Measurements from ENCODE around the gene EPB41L1. TPM values are rescaled to one million over a fixed set of nuclear protein-coding genes. Genes with fewer than 3 reads are reported as not detected.

The EPB41L1 gene
- polyA plus RNA-seq (ENCODE audit: insufficient read length in 3 of 3), result 10 to 100 TPM; 65.6 to 68.0 (median 67.0) TPM
- long read RNA-seq, donor 1, result 0 reads
- long read RNA-seq, donor 2, result 0 reads
- long read RNA-seq, donor 3, partial matches to known transcripts, result 16 of 16 reads
- long read RNA-seq, donor 3, other reads (novel, unspliced or antisense), result 0 of 16 reads
- long read RNA-seq, donor 4, partial matches to known transcripts, result 14 of 14 reads
- long read RNA-seq, donor 4, other reads (novel, unspliced or antisense), result 0 of 14 reads
- long read RNA-seq, donor 5, result 0 reads
- long read RNA-seq, donor 6, result 0 reads
- long read RNA-seq, donor 7, full-length matches to known transcripts, result 1 of 15 reads
- long read RNA-seq, donor 7, partial matches to known transcripts, result 14 of 15 reads
- long read RNA-seq, donor 7, other reads (novel, unspliced or antisense), result 0 of 15 reads
- long read RNA-seq, donor 8, result 0 reads
- long read RNA-seq, donor 9, partial matches to known transcripts, result 22 of 22 reads
- long read RNA-seq, donor 9, other reads (novel, unspliced or antisense), result 0 of 22 reads
- long read RNA-seq, donor 10, result 0 reads
- long read RNA-seq, donor 11, result 0 reads
- long read RNA-seq, donor 12, partial matches to known transcripts, result 33 of 34 reads
- long read RNA-seq, donor 12, other reads (novel, unspliced or antisense), result 0 of 34 reads
- long read RNA-seq, donor 13, partial matches to known transcripts, result 0 of 2 reads
- long read RNA-seq, donor 13, other reads (novel, unspliced or antisense), result 0 of 2 reads
- long read RNA-seq, donor 14, partial matches to known transcripts, result 17 of 17 reads
- long read RNA-seq, donor 14, other reads (novel, unspliced or antisense), result 0 of 17 reads
- long read RNA-seq, donor 15, partial matches to known transcripts, result 20 of 20 reads
- long read RNA-seq, donor 15, other reads (novel, unspliced or antisense), result 0 of 20 reads
- long read RNA-seq, donor 16, result 0 reads

- no peak for DNase-seq
These were observed at the start of gene EPB41L1 for GRCh38 chr20:36154700-36155628. Gene EPB41L1 (plus strand): TSS chr20:36154740. CDS start chr20:36173778, 19,038 bp downstream.

GRCh38 chr20:36104856-36105255 lies 49.7 kb upstream of the EPB41L1 start:
- no peak for DNase-seq

DNA sequence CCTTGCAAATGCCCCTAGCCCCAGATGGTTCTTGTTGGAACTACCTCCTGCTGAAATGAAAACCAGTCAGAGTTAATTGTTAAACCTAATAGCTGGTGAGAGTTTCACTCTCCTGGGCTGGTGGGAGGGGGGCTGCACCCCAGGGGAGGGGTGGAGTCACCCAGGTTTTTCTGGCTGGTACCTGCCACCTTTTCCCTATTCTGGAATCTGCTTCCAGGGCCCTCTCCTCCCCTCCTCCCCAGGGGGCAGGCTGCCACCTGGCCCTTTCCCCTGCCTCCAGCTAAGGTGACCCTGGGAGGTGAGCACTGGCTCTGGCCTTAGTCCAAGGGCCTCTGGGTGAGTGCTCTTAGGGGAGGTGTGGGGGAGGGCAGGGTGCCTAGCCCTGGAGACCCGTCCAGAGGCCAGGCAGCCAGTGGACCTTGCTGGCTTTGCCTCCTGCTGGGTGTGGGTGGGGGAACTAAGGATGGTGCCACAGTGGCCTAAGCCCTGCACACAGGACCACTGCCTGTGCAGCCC lies 48.8 kb upstream of the EPB41L1 start:
- no peak for DNase-seq

DNA sequence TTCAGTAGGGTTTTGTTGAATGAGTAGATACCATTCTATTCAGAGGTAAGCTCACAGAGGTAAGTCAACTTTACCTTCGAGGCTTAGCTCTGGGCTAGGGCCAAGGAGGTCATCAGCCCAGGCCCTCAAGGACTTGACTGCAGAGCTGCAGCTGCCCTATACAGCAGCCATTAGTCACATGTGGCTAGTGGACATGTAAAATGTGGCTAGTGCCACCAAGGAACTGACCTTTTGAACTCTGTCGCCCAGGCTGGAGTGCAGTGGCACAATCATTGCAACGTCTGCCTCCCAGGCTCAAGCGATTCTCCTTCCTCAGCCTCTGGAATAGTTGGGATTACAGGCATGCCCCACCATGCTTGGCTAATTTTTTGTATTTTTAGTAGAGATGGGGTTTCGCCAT lies 47.9 kb upstream of the EPB41L1 start:
- DNase-seq, result no peak

GRCh38 chr20:36107881-36108280 lies 46.7 kb upstream of the EPB41L1 start:
- no peak for DNase-seq

DNA sequence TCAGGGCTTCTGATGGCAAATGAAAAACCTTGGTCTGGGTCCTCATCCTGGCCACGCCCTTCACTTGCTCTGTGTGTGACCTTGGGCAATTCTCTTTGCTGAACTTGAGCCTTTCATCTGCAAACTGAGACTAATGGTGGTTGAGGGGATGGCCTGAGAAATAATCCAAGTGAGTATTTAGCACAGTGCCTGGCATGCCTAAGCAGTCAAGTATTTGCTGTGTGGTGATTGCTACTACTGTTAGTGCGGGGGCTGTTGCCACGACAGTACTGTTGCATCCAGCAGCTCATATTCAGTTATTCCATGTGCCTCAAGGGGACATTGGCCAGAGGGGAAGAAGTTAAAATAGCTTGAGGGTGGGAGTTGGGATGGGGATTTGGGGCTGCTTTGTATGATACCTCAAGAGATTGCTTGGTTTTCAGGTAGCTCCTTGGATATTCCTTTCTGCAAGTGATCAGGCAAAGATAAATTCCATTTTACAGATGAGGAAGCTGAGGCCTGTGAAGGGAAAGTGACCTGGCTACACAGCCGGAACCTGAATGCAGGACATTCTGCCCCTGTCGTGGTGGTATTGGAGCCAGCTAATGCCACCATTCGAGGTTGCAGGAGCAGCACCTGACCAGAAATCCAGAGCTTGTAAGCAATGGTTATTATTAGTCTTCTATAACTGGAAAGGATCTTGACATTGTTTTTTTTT lies 45.1 kb upstream of the EPB41L1 start:
- no peak for DNase-seq

GRCh38 chr20:36110994-36111393 lies 43.5 kb upstream of the EPB41L1 start:
- no peak for DNase-seq

GRCh38 chr20:36112112-36112511 lies 42.4 kb upstream of the EPB41L1 start:
- DNase-seq, result no peak

DNA sequence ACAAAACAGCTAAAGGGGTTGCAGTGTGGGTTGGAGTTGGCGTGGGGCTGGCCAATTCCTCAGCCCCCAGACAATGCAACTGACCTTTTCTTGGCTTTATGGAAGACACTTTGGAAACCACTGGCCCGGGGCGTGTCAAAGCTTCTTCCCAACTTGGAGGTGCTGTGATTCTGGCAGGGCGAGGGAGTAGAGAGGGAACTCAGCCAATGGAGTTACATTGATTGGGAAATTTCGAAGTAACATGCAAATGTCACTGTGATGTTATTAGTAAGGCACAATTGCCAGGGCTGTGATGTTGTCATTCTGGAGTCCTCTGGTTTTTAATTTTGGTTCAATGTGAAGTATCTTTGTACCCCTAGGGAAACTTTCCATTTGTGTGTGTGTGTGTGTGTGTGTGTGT lies 41.5 kb upstream of the EPB41L1 start:
- DNase-seq, result no peak

DNA sequence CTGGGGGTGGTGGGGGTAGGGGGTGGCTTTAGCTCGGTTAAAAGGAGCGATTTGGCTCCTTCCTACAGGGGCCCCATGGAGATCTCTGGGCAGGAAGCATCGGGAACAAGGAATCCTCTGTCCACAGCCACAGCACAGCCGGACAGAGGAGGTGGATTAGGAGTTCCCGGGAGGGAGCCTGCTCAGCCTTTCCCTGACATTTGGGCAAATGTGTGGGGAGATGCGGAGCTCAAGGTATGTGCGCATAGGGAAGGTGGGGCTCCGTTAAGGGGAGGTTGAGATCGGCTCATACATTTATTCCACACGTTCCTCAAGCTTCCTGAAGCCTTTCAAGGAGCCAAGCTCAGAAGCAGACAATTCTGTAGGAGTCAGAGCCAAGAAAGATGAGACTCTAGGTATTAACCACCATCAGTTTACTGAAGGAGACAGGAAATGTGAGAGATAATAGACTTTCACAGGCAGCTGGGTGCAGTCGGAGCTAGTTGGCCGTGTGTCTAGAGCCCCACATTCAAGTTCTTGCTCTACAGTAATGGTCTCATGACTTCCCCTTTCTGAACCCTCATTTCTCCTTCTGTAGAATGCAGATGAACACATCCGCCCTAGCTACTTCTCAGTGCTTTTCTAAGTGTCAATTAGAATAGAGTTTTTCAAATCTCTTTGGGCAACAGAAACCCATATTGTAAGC lies 40.8 kb upstream of the EPB41L1 start:
- DNase-seq, result no peak

DNA sequence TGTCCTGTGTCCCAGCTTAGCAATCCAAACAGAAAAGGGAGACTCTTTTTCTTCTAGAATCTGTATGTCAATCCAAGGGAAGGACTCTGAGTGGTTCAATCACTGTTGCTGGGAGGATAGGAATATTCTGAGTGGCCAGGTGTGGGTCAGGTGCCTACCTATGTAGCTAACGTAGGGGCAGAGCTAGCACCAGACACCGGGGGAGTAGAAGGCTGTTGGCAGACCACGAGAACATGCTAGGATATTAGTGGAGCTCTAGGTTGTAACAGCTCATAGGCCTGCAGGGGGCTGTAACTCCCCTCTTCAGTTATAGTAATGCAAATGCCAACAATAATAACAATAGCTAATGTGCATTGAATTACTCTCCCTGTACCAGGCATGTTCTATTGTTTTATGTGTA lies 39.8 kb upstream of the EPB41L1 start:
- no peak for DNase-seq

GRCh38 chr20:36115925-36116324 lies 38.6 kb upstream of the EPB41L1 start:
- DNase-seq, result no peak

GRCh38 chr20:36116807-36117441 lies 37.6 kb upstream of the EPB41L1 start:
- DNase-seq, result no peak

DNA sequence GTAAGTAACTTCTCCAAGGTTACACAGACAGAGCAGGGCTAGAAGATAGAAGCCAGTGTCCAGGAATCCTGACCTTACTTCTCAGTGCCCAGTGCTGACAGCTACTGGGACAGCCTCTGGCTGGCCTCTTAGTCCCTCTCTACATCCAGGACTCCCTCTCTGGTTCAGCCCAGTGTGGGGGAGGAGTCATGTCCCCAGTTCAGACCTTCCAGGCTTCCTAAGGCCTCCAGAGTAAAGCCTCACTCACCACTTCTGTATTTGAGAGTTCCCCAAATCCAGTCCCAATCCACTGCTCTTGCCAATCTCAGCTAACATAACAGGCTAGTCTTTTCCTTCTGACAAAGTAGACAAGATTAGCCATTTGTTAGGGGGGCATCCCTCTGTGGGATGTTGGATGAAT lies 36.9 kb upstream of the EPB41L1 start:
- DNase-seq, result no peak

DNA sequence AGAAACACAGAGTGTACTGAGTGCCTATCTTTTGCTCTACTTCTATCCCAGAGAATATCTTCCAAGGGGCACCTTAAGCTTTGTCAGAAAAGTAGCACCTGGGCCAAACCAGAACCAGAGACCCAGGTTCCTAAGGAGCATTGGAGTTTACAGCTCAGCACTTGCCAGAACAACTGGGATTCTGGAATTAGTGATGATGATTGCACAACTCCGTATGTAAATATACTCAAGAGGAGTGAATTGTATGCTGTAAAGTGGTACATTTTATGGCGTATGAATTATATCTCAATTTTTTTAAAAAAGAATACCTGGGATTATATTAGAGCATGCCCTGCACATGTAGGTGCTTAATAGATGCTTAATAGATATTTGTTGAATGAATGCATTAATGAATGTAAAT lies 36.2 kb upstream of the EPB41L1 start:
- no peak for DNase-seq

GRCh38 chr20:36119537-36119936 lies 35.0 kb upstream of the EPB41L1 start:
- no peak for DNase-seq

DNA sequence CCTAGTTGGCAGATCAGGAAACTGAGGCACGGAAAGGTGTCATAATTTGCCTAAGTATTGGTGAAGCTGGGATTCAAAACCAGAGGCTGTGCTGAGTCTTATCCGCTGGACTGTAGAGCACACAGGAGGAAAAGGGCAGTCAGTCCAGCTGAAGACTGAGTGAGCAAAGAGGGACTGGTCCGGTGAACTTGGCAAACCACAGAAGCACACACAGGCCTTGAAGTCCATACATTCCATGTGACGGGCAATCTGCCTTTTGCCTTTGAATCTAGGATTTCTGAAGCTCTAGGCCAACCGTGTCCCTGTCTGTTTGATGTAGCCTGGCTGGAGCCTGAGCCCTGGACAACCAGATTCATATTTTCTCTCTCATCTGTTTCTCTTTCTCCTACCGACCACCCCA lies 34.3 kb upstream of the EPB41L1 start:
- no peak for DNase-seq

- DNase-seq, result no peak
These were observed 33.5 kb upstream of the EPB41L1 start for GRCh38 chr20:36120991-36121390.
